HEK293 (cell line): ENCODE measurements around the gene RYR2.
A peak's percentile ranks its signal among the peaks of the same experiment; 100 is the strongest.

Experiments used
- CTCF ChIA-PET: fragments of 350-600 bp; formaldehyde crosslinking; extraction: SDS; loops from one replicate; lab custom pipeline; 2021; ENCODE audit warnings: antibody characterized with exemption; lab: Yijun Ruan, JAX
- POLR2A ChIA-PET: fragments of 300-600 bp; formaldehyde crosslinking; extraction: SDS; loops from one replicate; lab custom pipeline; 2020; ENCODE audit warnings: antibody characterized with exemption, inconsistent platforms; lab: Yijun Ruan, JAX
- H3K27ac ChIP-seq: fragments of 200-500 bp; sonication (Bioruptor generic); 2 replicates; pipeline ENCODE4 v1.5.1; 2014; ENCODE audit warnings: low read depth, low read length, control low read depth, inconsistent platforms; ENCODE audit errors: extremely low read depth
- H3K36me3 ChIP-seq, 2 experiments: fragments of 200-500 bp in 1 of 2; sonication (Bioruptor generic) in 1 of 2; 1 replicate in 1 of 2; 2 replicates in 1 of 2; pipeline ENCODE4 v1.5.1; 2014 to 2017; ENCODE audit warnings: inconsistent platforms in 2 of 2, low read length in 2 of 2; ENCODE audit not compliant: control insufficient read depth in 2 of 2, insufficient read depth in 1 of 2
- H3K4me1 ChIP-seq: fragments of 200-500 bp; sonication (Bioruptor generic); 2 replicates; pipeline ENCODE4 v1.5.1; 2014; ENCODE audit warnings: mild to moderate bottlenecking, low read length, inconsistent platforms; ENCODE audit not compliant: control insufficient read depth, insufficient read depth
- H3K4me3 ChIP-seq: 2 replicates; pipeline ENCODE4 v1.5.1; 2011; ENCODE audit warnings: low read depth, mild to moderate bottlenecking, control low read depth, low read length, moderate library complexity
- H3K9me3 ChIP-seq: fragments of 200-500 bp; sonication (Bioruptor generic); 2 replicates; pipeline ENCODE4 v1.5.1; 2014; ENCODE audit warnings: low read depth, low read length, inconsistent platforms; ENCODE audit not compliant: control insufficient read depth, insufficient read depth
- BCL11A ChIP-seq: fragments of 450-650 bp; formaldehyde crosslinking; IDR thresholded peaks from 2 replicates; pipeline ENCODE4 v1.5.1; 2016; ENCODE audit warnings: low read depth, missing biosample characterization, missing genetic modification characterization
- GLI2 ChIP-seq: fragments of 450-650 bp; formaldehyde crosslinking; IDR thresholded peaks from 2 replicates; pipeline ENCODE4; 2017; ENCODE audit warnings: missing biosample characterization, missing genetic modification characterization, low read depth, borderline replicate concordance
- GLI4 ChIP-seq: fragments of 450-650 bp; formaldehyde crosslinking; IDR thresholded peaks from 2 replicates; pipeline ENCODE4 v1.5.1; 2016; ENCODE audit warnings: missing biosample characterization, missing genetic modification characterization
- HOXC10 ChIP-seq: sonication (generic); formaldehyde crosslinking; IDR thresholded peaks from 2 replicates; pipeline ENCODE4 v1.8.1; 2023; ENCODE audit warnings: mild to moderate bottlenecking, missing genetic modification reagents
- KLF16 ChIP-seq: fragments of 450-650 bp; formaldehyde crosslinking; IDR thresholded peaks from 2 replicates; pipeline ENCODE4 v1.5.1; 2017; ENCODE audit warnings: missing biosample characterization, missing genetic modification characterization
- ZBTB17 ChIP-seq: fragments of 450-650 bp; formaldehyde crosslinking; IDR thresholded peaks from 2 replicates; pipeline ENCODE4 v1.5.1; 2016; ENCODE audit warnings: missing biosample characterization, missing genetic modification characterization
- ZBTB21 ChIP-seq: fragments of 450-650 bp; formaldehyde crosslinking; IDR thresholded peaks from 2 replicates; pipeline ENCODE4 v1.5.1; 2017; ENCODE audit warnings: missing biosample characterization, missing genetic modification characterization
- ZEB2 ChIP-seq: fragments of 450-650 bp; formaldehyde crosslinking; IDR thresholded peaks from 2 replicates; pipeline ENCODE4 v1.5.1; 2016; ENCODE audit warnings: missing biosample characterization, missing genetic modification characterization
- ZFP69B ChIP-seq: fragments of 450-650 bp; formaldehyde crosslinking; IDR thresholded peaks from 2 replicates; pipeline ENCODE4 v1.5.1; 2016; ENCODE audit warnings: missing biosample characterization, missing genetic modification characterization
- ZNF19 ChIP-seq: fragments of 450-650 bp; formaldehyde crosslinking; IDR thresholded peaks from 2 replicates; pipeline ENCODE4; 2016; ENCODE audit warnings: missing biosample characterization, missing genetic modification characterization, low read depth
- ZNF221 ChIP-seq: fragments of 450-650 bp; formaldehyde crosslinking; IDR thresholded peaks from 2 replicates; pipeline ENCODE4 v1.5.1; 2017; ENCODE audit warnings: missing biosample characterization, missing genetic modification characterization, borderline replicate concordance
- ZNF354C ChIP-seq: fragments of 450-650 bp; formaldehyde crosslinking; IDR thresholded peaks from 2 replicates; pipeline ENCODE4 v1.5.1; 2016; ENCODE audit warnings: missing biosample characterization, missing genetic modification characterization, low read depth, borderline replicate concordance
- ZNF660 ChIP-seq: fragments of 450-650 bp; IDR thresholded peaks from 2 replicates; pipeline ENCODE4 v1.5.1; 2018; ENCODE audit warnings: missing biosample characterization, mild to moderate bottlenecking, missing genetic modification characterization
- ZNF670 ChIP-seq: fragments of 450-650 bp; formaldehyde crosslinking; IDR thresholded peaks from 2 replicates; pipeline ENCODE4 v1.5.1; 2016; ENCODE audit warnings: missing biosample characterization, missing genetic modification characterization, low read depth
- ZNF701 ChIP-seq: fragments of 450-650 bp; formaldehyde crosslinking; IDR thresholded peaks from 2 replicates; pipeline ENCODE4 v1.5.1; 2016; ENCODE audit warnings: missing biosample characterization, missing genetic modification characterization
- ZNF843 ChIP-seq: fragments of 450-650 bp; formaldehyde crosslinking; IDR thresholded peaks from 2 replicates; pipeline ENCODE4 v1.5.1; 2016; ENCODE audit warnings: missing biosample characterization, missing genetic modification characterization
- TF ChIP-seq, protein P1 (sequence below): fragments of 450-650 bp; formaldehyde crosslinking; IDR thresholded peaks from 2 replicates; pipeline ENCODE4; 2016; ENCODE audit warnings: missing biosample characterization, missing genetic modification characterization
- TF ChIP-seq, protein P2 (sequence below): fragments of 450-650 bp; formaldehyde crosslinking; IDR thresholded peaks from 2 replicates; pipeline ENCODE4 v1.5.1; 2016; ENCODE audit warnings: missing biosample characterization, missing genetic modification characterization
- TF ChIP-seq, protein P3 (sequence below): fragments of 450-650 bp; IDR thresholded peaks from 2 replicates; pipeline ENCODE4 v1.5.1; 2018; ENCODE audit warnings: missing biosample characterization, missing genetic modification characterization
- TF ChIP-seq, protein P4 (sequence below): IDR thresholded peaks from 2 replicates; pipeline ENCODE4 v1.6.1; 2011; ENCODE audit warnings: mild to moderate bottlenecking, low read depth, low read length, borderline replicate concordance
- TF ChIP-seq, protein P5 (sequence below): fragments of 450-650 bp; formaldehyde crosslinking; IDR thresholded peaks from 2 replicates; pipeline ENCODE4 v1.5.1; 2016; ENCODE audit warnings: missing biosample characterization, missing genetic modification characterization
- TF ChIP-seq, protein P6 (sequence below): fragments of 450-650 bp; formaldehyde crosslinking; IDR thresholded peaks from 2 replicates; pipeline ENCODE4 v1.5.1; 2016; ENCODE audit warnings: missing biosample characterization, missing genetic modification characterization
- TF ChIP-seq, protein P7 (sequence below): fragments of 450-650 bp; formaldehyde crosslinking; conservative IDR thresholded peaks from 2 replicates; pipeline ENCODE4 v1.5.1; 2016; ENCODE audit warnings: low read depth, missing biosample characterization, missing genetic modification characterization

RYR2 gene

DNA sequence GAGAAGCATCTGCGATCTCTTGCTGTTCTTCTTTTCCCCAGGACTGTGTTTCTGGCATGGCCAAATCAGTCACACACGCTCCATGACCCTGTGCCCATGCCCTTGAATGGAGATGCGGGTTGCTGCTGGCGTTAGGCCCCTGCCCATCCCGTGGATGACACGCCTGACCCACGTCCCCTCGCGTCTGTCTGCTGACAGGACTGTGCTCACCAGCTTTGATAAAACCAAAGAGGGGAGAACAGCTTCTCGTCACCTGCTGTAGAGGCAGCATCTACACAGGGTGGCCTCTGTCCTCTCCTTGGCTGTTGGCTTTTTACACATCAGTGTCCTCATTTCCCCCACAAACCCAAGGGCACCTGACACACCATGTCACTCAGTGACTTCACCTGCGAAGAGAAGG lies 44.6 kb upstream of the RYR2 start (continued):
- TF ChIP-seq ZNF19 (tag by site-specific recombination): no peak
- TF ChIP-seq KLF16 (tag by site-specific recombination): no peak
- TF ChIP-seq, all 188 proteins: peak for 0

DNA sequence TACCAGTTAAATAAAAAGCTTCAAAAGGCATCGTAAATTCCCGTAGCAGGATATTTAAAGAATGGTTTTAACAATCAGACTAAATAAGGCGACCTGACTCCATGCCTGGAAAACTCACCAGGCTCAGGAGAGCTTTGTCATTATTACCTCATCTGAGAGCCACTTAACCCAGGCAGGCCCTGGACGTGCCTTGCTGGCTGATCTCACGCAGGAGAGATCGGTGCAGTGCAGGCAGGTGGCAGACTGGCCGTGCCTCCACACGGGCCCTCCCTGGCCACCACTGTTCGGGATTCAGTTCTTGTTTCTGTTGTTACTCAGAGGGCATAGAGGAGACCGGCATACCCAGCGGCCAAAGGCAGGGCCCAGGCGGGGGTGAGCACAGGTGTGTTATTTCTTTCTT lies 44.1 kb upstream of the RYR2 start:
- H3K4me3 ChIP-seq: no peak overlapping the region
- ChIA-PET CTCF (interaction anchor here (0.7 to 1.0 kb wide), 3 partner anchors 16 to 1418 kb away, joined by 3 read pairs; no protein-coding TSS in a partner anchor), POLR2A (no interaction called here)
- H3K27ac ChIP-seq: no peak overlapping the region
- no peaks in the 10 kb centered on the region for H3K36me3 ChIP-seq
- H3K9me3 ChIP-seq: no peaks in the 10 kb centered on the region
- H3K4me1 ChIP-seq: no peaks in the 10 kb centered on the region
- TF ChIP-seq BCL11A (tag by site-specific recombination) (no peak), GLI2 (no peak), ZBTB17 (peak; percentile 67; the same call in 1 of the 2 replicates), ZFP69B (tag by site-specific recombination) (no peak), ZNF221 (tag by site-specific recombination) (no peak), ZNF701 (no peak), ZNF843 (tag by site-specific recombination) (no peak), ZBTB21 (tag by site-specific recombination) (0 out of 2 replicates have a peak, but pooled peaks have one; percentile 25), ZNF660 (tag by site-specific recombination) (0 out of 2 replicates have a peak, but pooled peaks have one; percentile 46), ZEB2 (tag by site-specific recombination) (no peak), ZNF354C (tag by site-specific recombination) (no peak), GLI4 (tag by site-specific recombination) (no peak), ZNF670 (no peak), HOXC10 (CRISPR knock-in tag) (no peak)
- TF ChIP-seq, protein P1, sequence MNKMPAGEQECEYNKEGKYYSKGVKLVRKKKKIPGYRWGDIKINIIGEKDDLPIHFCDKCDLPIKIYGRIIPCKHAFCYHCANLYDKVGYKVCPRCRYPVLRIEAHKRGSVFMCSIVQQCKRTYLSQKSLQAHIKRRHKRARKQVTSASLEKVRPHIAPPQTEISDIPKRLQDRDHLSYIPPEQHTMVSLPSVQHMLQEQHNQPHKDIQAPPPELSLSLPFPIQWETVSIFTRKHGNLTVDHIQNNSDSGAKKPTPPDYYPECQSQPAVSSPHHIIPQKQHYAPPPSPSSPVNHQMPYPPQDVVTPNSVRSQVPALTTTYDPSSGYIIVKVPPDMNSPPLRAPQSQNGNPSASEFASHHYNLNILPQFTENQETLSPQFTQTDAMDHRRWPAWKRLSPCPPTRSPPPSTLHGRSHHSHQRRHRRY (tag by site-specific recombination): no peak
- TF ChIP-seq, protein P2, sequence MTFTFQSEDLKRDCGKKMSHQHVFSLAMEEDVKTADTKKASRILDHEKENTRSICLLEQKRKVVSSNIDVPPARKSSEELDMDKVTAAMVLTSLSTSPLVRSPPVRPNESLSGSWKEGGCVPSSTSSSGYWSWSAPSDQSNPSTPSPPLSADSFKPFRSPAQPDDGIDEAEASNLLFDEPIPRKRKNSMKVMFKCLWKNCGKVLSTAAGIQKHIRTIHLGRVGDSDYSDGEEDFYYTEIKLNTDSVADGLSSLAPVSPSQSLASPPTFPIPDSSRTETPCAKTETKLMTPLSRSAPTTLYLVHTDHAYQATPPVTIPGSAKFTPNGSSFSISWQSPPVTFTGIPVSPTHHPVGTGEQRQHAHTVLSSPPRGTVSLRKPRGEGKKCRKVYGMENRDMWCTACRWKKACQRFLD (tag by site-specific recombination): no peak
- TF ChIP-seq, protein P3, sequence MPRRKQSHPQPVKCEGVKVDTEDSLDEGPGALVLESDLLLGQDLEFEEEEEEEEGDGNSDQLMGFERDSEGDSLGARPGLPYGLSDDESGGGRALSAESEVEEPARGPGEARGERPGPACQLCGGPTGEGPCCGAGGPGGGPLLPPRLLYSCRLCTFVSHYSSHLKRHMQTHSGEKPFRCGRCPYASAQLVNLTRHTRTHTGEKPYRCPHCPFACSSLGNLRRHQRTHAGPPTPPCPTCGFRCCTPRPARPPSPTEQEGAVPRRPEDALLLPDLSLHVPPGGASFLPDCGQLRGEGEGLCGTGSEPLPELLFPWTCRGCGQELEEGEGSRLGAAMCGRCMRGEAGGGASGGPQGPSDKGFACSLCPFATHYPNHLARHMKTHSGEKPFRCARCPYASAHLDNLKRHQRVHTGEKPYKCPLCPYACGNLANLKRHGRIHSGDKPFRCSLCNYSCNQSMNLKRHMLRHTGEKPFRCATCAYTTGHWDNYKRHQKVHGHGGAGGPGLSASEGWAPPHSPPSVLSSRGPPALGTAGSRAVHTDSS (tag by site-specific recombination): no peak
- TF ChIP-seq, protein P4, sequence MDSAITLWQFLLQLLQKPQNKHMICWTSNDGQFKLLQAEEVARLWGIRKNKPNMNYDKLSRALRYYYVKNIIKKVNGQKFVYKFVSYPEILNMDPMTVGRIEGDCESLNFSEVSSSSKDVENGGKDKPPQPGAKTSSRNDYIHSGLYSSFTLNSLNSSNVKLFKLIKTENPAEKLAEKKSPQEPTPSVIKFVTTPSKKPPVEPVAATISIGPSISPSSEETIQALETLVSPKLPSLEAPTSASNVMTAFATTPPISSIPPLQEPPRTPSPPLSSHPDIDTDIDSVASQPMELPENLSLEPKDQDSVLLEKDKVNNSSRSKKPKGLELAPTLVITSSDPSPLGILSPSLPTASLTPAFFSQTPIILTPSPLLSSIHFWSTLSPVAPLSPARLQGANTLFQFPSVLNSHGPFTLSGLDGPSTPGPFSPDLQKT: no peak
- TF ChIP-seq, protein P5, sequence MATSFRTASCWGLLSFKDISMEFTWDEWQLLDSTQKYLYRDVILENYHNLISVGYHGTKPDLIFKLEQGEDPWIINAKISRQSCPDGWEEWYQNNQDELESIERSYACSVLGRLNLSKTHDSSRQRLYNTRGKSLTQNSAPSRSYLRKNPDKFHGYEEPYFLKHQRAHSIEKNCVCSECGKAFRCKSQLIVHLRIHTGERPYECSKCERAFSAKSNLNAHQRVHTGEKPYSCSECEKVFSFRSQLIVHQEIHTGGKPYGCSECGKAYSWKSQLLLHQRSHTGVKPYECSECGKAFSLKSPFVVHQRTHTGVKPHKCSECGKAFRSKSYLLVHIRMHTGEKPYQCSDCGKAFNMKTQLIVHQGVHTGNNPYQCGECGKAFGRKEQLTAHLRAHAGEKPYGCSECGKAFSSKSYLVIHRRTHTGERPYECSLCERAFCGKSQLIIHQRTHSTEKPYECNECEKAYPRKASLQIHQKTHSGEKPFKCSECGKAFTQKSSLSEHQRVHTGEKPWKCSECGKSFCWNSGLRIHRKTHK: no peak
- TF ChIP-seq, protein P6, sequence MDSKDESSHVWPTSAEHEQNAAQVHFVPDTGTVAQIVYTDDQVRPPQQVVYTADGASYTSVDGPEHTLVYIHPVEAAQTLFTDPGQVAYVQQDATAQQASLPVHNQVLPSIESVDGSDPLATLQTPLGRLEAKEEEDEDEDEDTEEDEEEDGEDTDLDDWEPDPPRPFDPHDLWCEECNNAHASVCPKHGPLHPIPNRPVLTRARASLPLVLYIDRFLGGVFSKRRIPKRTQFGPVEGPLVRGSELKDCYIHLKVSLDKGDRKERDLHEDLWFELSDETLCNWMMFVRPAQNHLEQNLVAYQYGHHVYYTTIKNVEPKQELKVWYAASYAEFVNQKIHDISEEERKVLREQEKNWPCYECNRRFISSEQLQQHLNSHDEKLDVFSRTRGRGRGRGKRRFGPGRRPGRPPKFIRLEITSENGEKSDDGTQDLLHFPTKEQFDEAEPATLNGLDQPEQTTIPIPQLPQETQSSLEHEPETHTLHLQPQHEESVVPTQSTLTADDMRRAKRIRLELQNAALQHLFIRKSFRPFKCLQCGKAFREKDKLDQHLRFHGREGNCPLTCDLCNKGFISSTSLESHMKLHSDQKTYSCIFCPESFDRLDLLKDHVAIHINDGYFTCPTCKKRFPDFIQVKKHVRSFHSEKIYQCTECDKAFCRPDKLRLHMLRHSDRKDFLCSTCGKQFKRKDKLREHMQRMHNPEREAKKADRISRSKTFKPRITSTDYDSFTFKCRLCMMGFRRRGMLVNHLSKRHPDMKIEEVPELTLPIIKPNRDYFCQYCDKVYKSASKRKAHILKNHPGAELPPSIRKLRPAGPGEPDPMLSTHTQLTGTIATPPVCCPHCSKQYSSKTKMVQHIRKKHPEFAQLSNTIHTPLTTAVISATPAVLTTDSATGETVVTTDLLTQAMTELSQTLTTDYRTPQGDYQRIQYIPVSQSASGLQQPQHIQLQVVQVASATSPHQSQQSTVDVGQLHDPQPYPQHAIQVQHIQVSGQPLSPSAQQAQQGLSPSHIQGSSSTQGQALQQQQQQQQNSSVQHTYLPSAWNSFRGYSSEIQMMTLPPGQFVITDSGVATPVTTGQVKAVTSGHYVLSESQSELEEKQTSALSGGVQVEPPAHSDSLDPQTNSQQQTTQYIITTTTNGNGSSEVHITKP (tag by site-specific recombination): no peak
- TF ChIP-seq, protein P7, sequence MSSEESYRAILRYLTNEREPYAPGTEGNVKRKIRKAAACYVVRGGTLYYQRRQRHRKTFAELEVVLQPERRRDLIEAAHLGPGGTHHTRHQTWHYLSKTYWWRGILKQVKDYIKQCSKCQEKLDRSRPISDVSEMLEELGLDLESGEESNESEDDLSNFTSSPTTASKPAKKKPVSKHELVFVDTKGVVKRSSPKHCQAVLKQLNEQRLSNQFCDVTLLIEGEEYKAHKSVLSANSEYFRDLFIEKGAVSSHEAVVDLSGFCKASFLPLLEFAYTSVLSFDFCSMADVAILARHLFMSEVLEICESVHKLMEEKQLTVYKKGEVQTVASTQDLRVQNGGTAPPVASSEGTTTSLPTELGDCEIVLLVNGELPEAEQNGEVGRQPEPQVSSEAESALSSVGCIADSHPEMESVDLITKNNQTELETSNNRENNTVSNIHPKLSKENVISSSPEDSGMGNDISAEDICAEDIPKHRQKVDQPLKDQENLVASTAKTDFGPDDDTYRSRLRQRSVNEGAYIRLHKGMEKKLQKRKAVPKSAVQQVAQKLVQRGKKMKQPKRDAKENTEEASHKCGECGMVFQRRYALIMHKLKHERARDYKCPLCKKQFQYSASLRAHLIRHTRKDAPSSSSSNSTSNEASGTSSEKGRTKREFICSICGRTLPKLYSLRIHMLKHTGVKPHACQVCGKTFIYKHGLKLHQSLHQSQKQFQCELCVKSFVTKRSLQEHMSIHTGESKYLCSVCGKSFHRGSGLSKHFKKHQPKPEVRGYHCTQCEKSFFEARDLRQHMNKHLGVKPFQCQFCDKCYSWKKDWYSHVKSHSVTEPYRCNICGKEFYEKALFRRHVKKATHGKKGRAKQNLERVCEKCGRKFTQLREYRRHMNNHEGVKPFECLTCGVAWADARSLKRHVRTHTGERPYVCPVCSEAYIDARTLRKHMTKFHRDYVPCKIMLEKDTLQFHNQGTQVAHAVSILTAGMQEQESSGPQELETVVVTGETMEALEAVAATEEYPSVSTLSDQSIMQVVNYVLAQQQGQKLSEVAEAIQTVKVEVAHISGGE (tag by site-specific recombination): no peak
